Mesenchymal stem cell (in vitro differentiated cells and primary cell): ENCODE data around the gene EI24.

Source experiments
- DNase-seq: peaks from one replicate; pipeline ENCODE4 v3.0.0-alpha.2; 2013
- H2AFZ ChIP-seq: one replicate; pipeline ENCODE4 v1.6.1; 2013; ENCODE audit warnings: low read depth, mild to moderate bottlenecking, control low read depth, inconsistent platforms, low read length, moderate library complexity
- H2AK5ac ChIP-seq: 2 replicates; pipeline ENCODE4 v1.6.1; 2013; ENCODE audit warnings: low read length, moderate library complexity, mild to moderate bottlenecking, inconsistent platforms; ENCODE audit not compliant: severe bottlenecking
- H2BK120ac ChIP-seq: one replicate; pipeline ENCODE4 v1.6.1; 2013; ENCODE audit warnings: low read depth, mild to moderate bottlenecking, inconsistent platforms, low read length, moderate library complexity
- H2BK12ac ChIP-seq, 2 experiments: one replicate each; pipeline ENCODE4 v1.6.1; 2013; ENCODE audit warnings: inconsistent platforms in 2 of 2, low read length in 2 of 2, mild to moderate bottlenecking in 2 of 2, moderate library complexity in 2 of 2, control low read depth in 1 of 2
- H2BK15ac ChIP-seq: one replicate; pipeline ENCODE4 v1.6.1; 2013; ENCODE audit warnings: mild to moderate bottlenecking, low read depth, inconsistent platforms; ENCODE audit not compliant: poor library complexity, severe bottlenecking
- H2BK5ac ChIP-seq: 2 replicates; pipeline ENCODE4 v1.6.1; 2013; ENCODE audit warnings: low read depth, mild to moderate bottlenecking, low read length, control low read depth, inconsistent platforms; ENCODE audit not compliant: poor library complexity, severe bottlenecking
- H3K14ac ChIP-seq, 2 experiments: one replicate each; pipeline ENCODE4 v1.6.1; 2013; ENCODE audit warnings: inconsistent platforms in 2 of 2, low read length in 2 of 2, control low read depth in 1 of 2, mild to moderate bottlenecking in 1 of 2, moderate library complexity in 1 of 2
- H3K18ac ChIP-seq, 2 experiments: one replicate each; pipeline ENCODE4 v1.6.1; 2013; ENCODE audit warnings: inconsistent platforms in 2 of 2, low read length in 2 of 2, control low read depth in 1 of 2, low read depth in 1 of 2, mild to moderate bottlenecking in 1 of 2
- H3K23ac ChIP-seq, 2 experiments: one replicate each; pipeline ENCODE4 v1.6.1; 2013; ENCODE audit warnings: inconsistent platforms in 2 of 2, low read length in 2 of 2, mild to moderate bottlenecking in 2 of 2, moderate library complexity in 2 of 2, control low read depth in 1 of 2
- H3K27ac ChIP-seq: 2 replicates; pipeline ENCODE4 v1.5.1; 2013; ENCODE audit warnings: mild to moderate bottlenecking, moderate library complexity, low read length, control low read depth, inconsistent platforms; ENCODE audit not compliant: poor library complexity, severe bottlenecking
- H3K27me3 ChIP-seq, 2 experiments: 2 replicates each; pipeline versions ENCODE4 v1.6.1 to v1.7.0; 2013; ENCODE audit warnings: low read length in 2 of 2, mild to moderate bottlenecking in 2 of 2, moderate library complexity in 2 of 2, control low read depth in 1 of 2, inconsistent platforms in 1 of 2; ENCODE audit not compliant: control insufficient read depth in 1 of 2, insufficient read depth in 1 of 2
- H3K36me3 ChIP-seq, 2 experiments: 2 replicates each; pipeline versions ENCODE4 v1.6.1 to v1.7.0; 2013; ENCODE audit warnings: low read length in 2 of 2, control low read depth in 1 of 2, inconsistent platforms in 1 of 2, low read depth in 1 of 2, mild to moderate bottlenecking in 1 of 2; ENCODE audit not compliant: insufficient read depth in 2 of 2, control insufficient read depth in 1 of 2
- H3K4ac ChIP-seq, 2 experiments: one replicate each; pipeline ENCODE4 v1.6.1; 2013; ENCODE audit warnings: inconsistent platforms in 2 of 2, low read length in 2 of 2, mild to moderate bottlenecking in 2 of 2, moderate library complexity in 2 of 2, control low read depth in 1 of 2, low read depth in 1 of 2
- H3K4me1 ChIP-seq: 2 replicates; pipeline ENCODE4 v1.6.1; 2013; ENCODE audit warnings: low read depth, low read length, control low read depth; ENCODE audit not compliant: control insufficient read depth, insufficient read depth
- H3K4me2 ChIP-seq: 2 replicates; pipeline ENCODE4 v1.6.1; 2013; ENCODE audit warnings: low read length, mild to moderate bottlenecking, inconsistent platforms; ENCODE audit not compliant: poor library complexity, severe bottlenecking
- H3K4me3 ChIP-seq, 2 experiments: 2 replicates each; pipeline versions ENCODE4 v1.5.1 to v1.7.0; 2013; ENCODE audit warnings: low read length in 2 of 2, mild to moderate bottlenecking in 2 of 2, control low read depth in 1 of 2, low read depth in 1 of 2; ENCODE audit not compliant: insufficient read depth in 1 of 2
- H3K79me1 ChIP-seq: replicated peaks from 2 replicates; pipeline ENCODE4 v1.6.1; 2013; ENCODE audit warnings: mild to moderate bottlenecking, control low read depth, low read length, inconsistent platforms; ENCODE audit not compliant: poor library complexity, severe bottlenecking
- H3K9ac ChIP-seq: 2 replicates; pipeline ENCODE4 v1.7.0; 2013; ENCODE audit warnings: mild to moderate bottlenecking, low read length, moderate library complexity
- H3K9me3 ChIP-seq: 2 replicates; pipeline ENCODE4 v1.7.0; 2013; ENCODE audit warnings: mild to moderate bottlenecking, low read length; ENCODE audit not compliant: control insufficient read depth
- H4K8ac ChIP-seq: one replicate; pipeline ENCODE4 v1.6.1; 2013; ENCODE audit warnings: inconsistent platforms, mild to moderate bottlenecking, low read length, moderate library complexity
- H4K91ac ChIP-seq: one replicate; pipeline ENCODE4 v1.6.1; 2013; ENCODE audit warnings: mild to moderate bottlenecking, low read length, inconsistent platforms
- WGBS: methylation state at CpG from one replicate; pipeline ENCODE4 v1.1.7; 2013; ENCODE audit warnings: mixed read lengths; 5-methylcytosine and 5-hydroxymethylcytosine counted together

EI24 gene

GRCh38 chr11:125583496-125583895, 14.2 kb downstream of the EI24 start:
- no peak overlapping the region for H3K23ac ChIP-seq
- H3K14ac ChIP-seq = no peak overlapping the region
- no peak overlapping the region for H2BK15ac ChIP-seq
- no peak overlapping the region for H3K18ac ChIP-seq
- H4K8ac ChIP-seq = no peak overlapping the region
- H3K36me3 ChIP-seq = peaks cover 25 to 61% of the 10 kb centered on the region in 2 experiments
- H3K4me3 ChIP-seq = no peak overlapping the region
- no peaks in the 10 kb centered on the region for H3K27me3 ChIP-seq
- H3K4me1 ChIP-seq = peaks cover 3% of the 10 kb centered on the region
- H2AK5ac ChIP-seq = no peak overlapping the region
- no peak overlapping the region for H2AFZ ChIP-seq
- no peak overlapping the region for H2BK120ac ChIP-seq
- peaks cover 4% of the 10 kb centered on the region for H3K79me1 ChIP-seq
- no peak overlapping the region for H4K91ac ChIP-seq
- no peaks in the 10 kb centered on the region for H3K9me3 ChIP-seq
- 96% methylated on average over 11 of the region's 11 CpGs for WGBS
- no peak overlapping the region for H2BK5ac ChIP-seq
- H3K27ac ChIP-seq = no peak overlapping the region
- H3K9ac ChIP-seq = no peak overlapping the region
- DNase-seq = no peak
- H3K4ac ChIP-seq = no peak overlapping the region
- no peak overlapping the region for H2BK12ac ChIP-seq
- no peak overlapping the region for H3K4me2 ChIP-seq

GRCh38 chr11:125585487-125585886, 16.2 kb downstream of the EI24 start:
- H3K9ac ChIP-seq = no peak overlapping the region
- no peak overlapping the region for H3K18ac ChIP-seq
- no peak overlapping the region for H2BK12ac ChIP-seq
- no peak overlapping the region for H4K8ac ChIP-seq
- no peak overlapping the region for H3K23ac ChIP-seq
- peaks cover 14 to 42% of the 10 kb centered on the region in 2 experiments for H3K36me3 ChIP-seq
- no peak overlapping the region for H3K14ac ChIP-seq
- no peak overlapping the region for H2BK5ac ChIP-seq
- no peak overlapping the region for H3K4me3 ChIP-seq
- H3K4me1 ChIP-seq = peaks cover 3% of the 10 kb centered on the region
- H3K4me2 ChIP-seq = no peak overlapping the region
- no peaks in the 10 kb centered on the region for H3K9me3 ChIP-seq
- WGBS = 92% methylated on average over 1 of the region's 1 CpG
- no peaks in the 10 kb centered on the region for H3K79me1 ChIP-seq
- no peak overlapping the region for H3K4ac ChIP-seq
- H3K27ac ChIP-seq = no peak overlapping the region
- H2BK120ac ChIP-seq = no peak overlapping the region
- no peaks in the 10 kb centered on the region for H3K27me3 ChIP-seq
- no peak for DNase-seq
- H2AFZ ChIP-seq = no peak overlapping the region
- H2BK15ac ChIP-seq = no peak overlapping the region
- no peak overlapping the region for H2AK5ac ChIP-seq
- no peak overlapping the region for H4K91ac ChIP-seq

- Histone ChIP-seq H2BK5ac (no peak overlapping the region), H3K4me3 (no peak overlapping the region), H3K9me3 (no peaks in the 10 kb centered on the region), H3K27me3 (no peaks in the 10 kb centered on the region), H3K4me1 (peaks cover 3% of the 10 kb centered on the region), H3K36me3 (peaks cover 12 to 34% of the 10 kb centered on the region in 2 experiments), H3K14ac (no peak overlapping the region), H2BK120ac (no peak overlapping the region), H3K23ac (no peak overlapping the region), H3K9ac (no peak overlapping the region), H3K18ac (no peak overlapping the region), H2BK12ac (no peak overlapping the region), H3K4me2 (no peak overlapping the region), H2AFZ (no peak overlapping the region), H4K8ac (no peak overlapping the region), H3K4ac (no peak overlapping the region), H3K79me1 (no peaks in the 10 kb centered on the region), H4K91ac (no peak overlapping the region), H3K27ac (no peak overlapping the region), H2BK15ac (no peak overlapping the region), H2AK5ac (no peak overlapping the region)
- DNase-seq = no peak
- 100% methylated on average over 1 of the region's 3 CpGs for WGBS
Observed at GRCh38 chr11:125586623-125587022, 17.3 kb downstream of the EI24 start.

GRCh38 chr11:125587480-125587879, 18.2 kb downstream of the EI24 start:
- no peak overlapping the region for H2AK5ac ChIP-seq
- no peak overlapping the region for H3K18ac ChIP-seq
- H2BK15ac ChIP-seq = no peak overlapping the region
- H2BK5ac ChIP-seq = no peak overlapping the region
- H3K27ac ChIP-seq = no peak overlapping the region
- no peak overlapping the region for H3K4ac ChIP-seq
- H3K36me3 ChIP-seq = peaks cover 8 to 26% of the 10 kb centered on the region in 2 experiments
- H3K4me1 ChIP-seq = peaks cover 3% of the 10 kb centered on the region
- H3K14ac ChIP-seq = no peak overlapping the region
- H3K23ac ChIP-seq = no peak overlapping the region
- WGBS = 95% methylated on average over 1 of the region's 1 CpG
- no peak overlapping the region for H3K4me2 ChIP-seq
- no peak overlapping the region for H4K91ac ChIP-seq
- no peak overlapping the region for H3K9ac ChIP-seq
- no peaks in the 10 kb centered on the region for H3K9me3 ChIP-seq
- H2AFZ ChIP-seq = no peak overlapping the region
- no peak overlapping the region for H2BK12ac ChIP-seq
- no peak overlapping the region for H4K8ac ChIP-seq
- H3K4me3 ChIP-seq = no peak overlapping the region
- DNase-seq = no peak
- no peaks in the 10 kb centered on the region for H3K27me3 ChIP-seq
- H3K79me1 ChIP-seq = peaks cover 3% of the 10 kb centered on the region
- no peak overlapping the region for H2BK120ac ChIP-seq
